Panc1 (cell line): ENCODE results near the gene PGF.

ENCODE experiments used
- CTCF ChIP-seq: fragments of 450-650 bp; IDR thresholded peaks from 2 replicates; pipeline ENCODE4 v1.5.1; 2017; ENCODE audit warnings: mild to moderate bottlenecking
- POLR2AphosphoS5 ChIP-seq: IDR thresholded peaks from 2 replicates; pipeline ENCODE4 v1.6.1; 2012; ENCODE audit warnings: mild to moderate bottlenecking, low read depth, low read length, moderate library complexity
- TCF7L2 ChIP-seq: IDR thresholded peaks from 2 replicates; pipeline ENCODE4 v1.6.1; 2011; ENCODE audit warnings: mild to moderate bottlenecking, low read depth, low read length, inconsistent platforms

- TF ChIP-seq TCF7L2, result no peak
- no peak for TF ChIP-seq CTCF
- no peak for TF ChIP-seq POLR2AphosphoS5
These were observed 25.5 kb upstream of the PGF start for GRCh38 chr14:74980731-74981461.
